Measurements from ENCODE around the gene PIM3.
A peak's percentile ranks its signal among the peaks of the same experiment; 100 is the strongest.

PIM3 gene

DNA sequence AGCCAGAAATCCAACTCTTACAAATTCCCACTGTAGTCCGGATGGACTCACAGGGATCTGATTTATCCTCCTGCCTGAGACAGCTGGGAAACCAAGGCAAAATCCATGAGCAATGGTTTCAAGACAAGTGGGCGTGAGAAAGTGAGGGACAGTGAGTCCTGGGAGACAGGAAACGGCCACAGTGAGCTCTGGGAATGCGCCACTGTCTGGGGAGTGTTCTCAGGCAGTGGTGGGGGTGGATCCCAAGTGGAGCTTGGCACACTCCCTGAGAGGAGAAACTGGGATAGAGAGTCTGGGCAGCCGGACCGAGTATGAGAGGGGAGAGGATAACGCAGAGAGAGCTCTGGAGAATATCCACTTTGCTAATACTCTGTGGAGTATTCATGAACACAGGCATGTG is 42.2 kb downstream of the PIM3 start:
- intact Hi-C loops (cut with DNase I; ENCODE audit: low total_unique reads): no loop called here
- no peaks in the 10 kb centered on the region for H3K36me3 ChIP-seq
- no peaks in the 10 kb centered on the region for H3K9me3 ChIP-seq
- TF ChIP-seq, protein P1, sequence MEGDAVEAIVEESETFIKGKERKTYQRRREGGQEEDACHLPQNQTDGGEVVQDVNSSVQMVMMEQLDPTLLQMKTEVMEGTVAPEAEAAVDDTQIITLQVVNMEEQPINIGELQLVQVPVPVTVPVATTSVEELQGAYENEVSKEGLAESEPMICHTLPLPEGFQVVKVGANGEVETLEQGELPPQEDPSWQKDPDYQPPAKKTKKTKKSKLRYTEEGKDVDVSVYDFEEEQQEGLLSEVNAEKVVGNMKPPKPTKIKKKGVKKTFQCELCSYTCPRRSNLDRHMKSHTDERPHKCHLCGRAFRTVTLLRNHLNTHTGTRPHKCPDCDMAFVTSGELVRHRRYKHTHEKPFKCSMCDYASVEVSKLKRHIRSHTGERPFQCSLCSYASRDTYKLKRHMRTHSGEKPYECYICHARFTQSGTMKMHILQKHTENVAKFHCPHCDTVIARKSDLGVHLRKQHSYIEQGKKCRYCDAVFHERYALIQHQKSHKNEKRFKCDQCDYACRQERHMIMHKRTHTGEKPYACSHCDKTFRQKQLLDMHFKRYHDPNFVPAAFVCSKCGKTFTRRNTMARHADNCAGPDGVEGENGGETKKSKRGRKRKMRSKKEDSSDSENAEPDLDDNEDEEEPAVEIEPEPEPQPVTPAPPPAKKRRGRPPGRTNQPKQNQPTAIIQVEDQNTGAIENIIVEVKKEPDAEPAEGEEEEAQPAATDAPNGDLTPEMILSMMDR (IDR thresholded peaks at IDR 0.05): no peak
- peak in 1 of 2 donors; percentile 51 for DNase-seq
- peaks cover 0 to 57% of the 10 kb centered on the region in 2 donors for H3K27me3 ChIP-seq
- no peak overlapping the region for H3K27ac ChIP-seq
- no peak overlapping the region for H3K4me3 ChIP-seq
- peaks cover 0 to 8% (median 0%) of the 10 kb centered on the region in 4 donors for H3K4me1 ChIP-seq

DNA sequence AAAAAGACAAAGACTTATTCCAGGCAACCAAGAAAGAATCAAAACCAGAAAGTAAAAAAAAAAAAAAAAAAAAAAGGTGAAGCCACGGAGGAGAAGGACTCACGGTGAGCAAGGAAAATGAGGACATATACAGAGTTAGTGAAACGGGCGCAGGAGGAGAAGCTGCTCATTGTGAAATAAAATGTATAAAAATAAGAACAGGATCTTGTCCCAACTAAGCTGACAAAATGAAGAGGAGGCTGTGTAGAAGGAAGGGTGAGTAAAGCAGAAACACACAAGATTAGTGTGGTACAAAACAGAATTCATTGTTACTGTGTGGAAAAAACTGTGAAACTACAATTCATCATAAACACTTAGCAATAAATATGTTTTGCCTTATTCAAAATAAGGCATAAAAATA is 44.3 kb downstream of the PIM3 start:
- no peak overlapping the region for H3K4me3 ChIP-seq
- no peaks in the 10 kb centered on the region for H3K9me3 ChIP-seq
- H3K36me3 ChIP-seq: no peaks in the 10 kb centered on the region
- TF ChIP-seq, protein P1 (IDR thresholded peaks at IDR 0.05): no peak
- peaks cover 0 to 2% (median 0%) of the 10 kb centered on the region in 4 donors for H3K4me1 ChIP-seq
- H3K27me3 ChIP-seq: peaks cover 0 to 53% of the 10 kb centered on the region in 2 donors
- intact Hi-C loops (cut with DNase I; ENCODE audit: low total_unique reads): no loop called here
- DNase-seq: no peak
- H3K27ac ChIP-seq: no peak overlapping the region

DNA sequence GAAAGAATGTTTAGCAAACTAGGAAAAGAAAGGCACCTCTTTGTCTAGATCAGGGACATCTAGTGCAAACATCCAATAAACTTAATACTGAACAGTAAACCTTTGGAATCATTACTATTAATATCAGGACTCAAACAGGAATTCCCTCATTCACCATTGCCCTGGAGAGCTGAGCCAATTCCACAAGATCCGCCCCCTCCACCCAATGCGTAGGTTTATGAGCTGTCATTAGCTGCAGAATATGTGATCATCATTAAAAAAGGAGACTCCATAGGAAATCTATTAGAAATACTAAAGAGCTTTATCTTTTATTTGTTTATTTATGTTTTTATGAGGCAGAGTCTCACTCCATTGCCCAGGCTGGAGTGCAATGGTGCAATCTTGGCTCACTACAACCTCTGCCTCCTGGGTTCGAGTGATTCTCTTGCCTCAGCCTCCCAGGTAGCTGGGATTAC is 46.5 kb downstream of the PIM3 start:
- Histone ChIP-seq H3K4me3 (no peak overlapping the region), H3K36me3 (no peaks in the 10 kb centered on the region), H3K27me3 (peaks cover 0 to 53% of the 10 kb centered on the region in 2 donors), H3K27ac (no peak overlapping the region), H3K9me3 (no peaks in the 10 kb centered on the region), H3K4me1 (peaks cover 0 to 7% (median 3%) of the 10 kb centered on the region in 4 donors)
- intact Hi-C loops (cut with DNase I; ENCODE audit: low total_unique reads): no loop called here
- DNase-seq: no peak
- TF ChIP-seq, protein P1 (IDR thresholded peaks at IDR 0.05): no peak

DNA sequence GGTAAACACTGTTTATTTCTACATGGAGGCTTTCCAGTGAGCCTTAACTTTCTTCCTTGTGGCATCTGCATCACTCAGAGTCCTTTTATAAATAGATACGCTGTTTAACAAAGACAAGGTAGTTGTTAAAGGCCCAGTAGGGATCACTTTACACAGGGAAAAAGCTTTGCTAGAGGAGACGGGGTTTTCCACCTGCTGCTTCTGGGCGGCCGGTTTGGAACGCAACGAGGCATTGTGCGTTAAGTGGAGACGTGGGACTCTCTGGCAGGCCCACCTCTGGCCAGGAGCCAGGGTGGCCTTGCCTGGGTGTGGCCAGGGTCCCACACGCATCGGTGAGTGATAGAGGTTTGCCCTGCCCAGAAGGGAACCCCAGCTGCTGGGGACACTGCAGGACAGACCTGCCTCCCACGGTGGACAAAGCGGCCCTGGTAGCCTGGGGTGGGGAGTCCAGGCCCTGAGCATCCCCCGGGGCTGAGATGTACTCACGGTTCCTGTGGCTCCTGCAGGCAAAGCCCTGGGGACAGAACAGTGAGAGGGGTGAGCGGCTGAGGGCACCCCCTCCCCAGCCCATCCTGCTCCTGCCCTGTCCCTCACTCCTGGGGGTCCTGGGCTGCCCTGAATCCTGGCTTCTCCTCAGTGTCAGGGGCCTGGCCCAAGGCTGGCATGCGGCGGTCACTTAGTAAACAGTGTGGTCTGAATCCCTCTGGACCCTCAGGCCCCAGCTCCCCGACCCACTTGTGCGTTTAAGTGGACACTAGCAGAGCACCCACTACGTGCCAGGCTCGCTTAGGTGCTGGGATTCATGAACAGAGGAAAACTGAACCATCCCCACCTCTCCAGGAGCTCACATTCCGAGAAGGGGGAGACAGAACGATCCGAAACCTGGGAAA is 47.8 kb downstream of the PIM3 start:
- H3K27ac ChIP-seq: no peak overlapping the region

DNA sequence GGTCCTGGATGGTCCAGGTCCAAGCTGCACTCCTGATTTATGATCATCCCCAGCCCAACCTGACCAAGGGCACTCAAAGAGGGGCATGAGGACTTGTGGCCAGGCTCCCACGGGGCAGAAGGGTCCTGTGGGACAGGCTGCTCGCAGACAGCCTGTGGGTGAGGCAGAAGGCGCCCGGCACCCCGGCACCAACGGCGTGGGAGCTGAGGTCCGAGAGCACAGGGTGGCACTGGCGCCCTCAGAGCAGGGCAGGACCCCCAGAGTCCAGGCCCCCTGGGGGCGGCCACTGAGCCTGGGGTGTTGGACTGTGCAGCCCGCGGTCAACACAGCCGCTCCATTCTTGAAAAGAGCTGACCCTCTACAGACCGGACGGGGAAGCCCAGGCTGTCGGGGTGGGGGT is 48.7 kb downstream of the PIM3 start:
- Histone ChIP-seq H3K9me3 (no peaks in the 10 kb centered on the region), H3K4me1 (peaks cover 0 to 9% (median 3%) of the 10 kb centered on the region in 4 donors), H3K27ac (no peak overlapping the region), H3K27me3 (peaks cover 2 to 64% of the 10 kb centered on the region in 2 donors), H3K4me3 (no peak overlapping the region), H3K36me3 (no peaks in the 10 kb centered on the region)
- TF ChIP-seq, protein P1 (IDR thresholded peaks at IDR 0.05): no peak
- peak in 1 of 2 donors; percentile 61 for DNase-seq
- intact Hi-C loops (cut with DNase I; ENCODE audit: low total_unique reads): no loop called here

More for the DNA sequence above, 47.8 kb downstream of the PIM3 start:
- Histone ChIP-seq H3K4me1 (peaks cover 0 to 7% (median 3%) of the 10 kb centered on the region in 4 donors), H3K27me3 (peaks cover 0 to 59% of the 10 kb centered on the region in 2 donors), H3K36me3 (no peaks in the 10 kb centered on the region), H3K9me3 (no peaks in the 10 kb centered on the region), H3K4me3 (no peak overlapping the region)
- DNase-seq: peak in 1 of 2 donors; percentile 46
- TF ChIP-seq, protein P1 (IDR thresholded peaks at IDR 0.05): no peak
- intact Hi-C loops (cut with DNase I; ENCODE audit: low total_unique reads): no loop called here
